Transverse colon (tissue), 4 donors: ENCODE data around the gene CYP4Z1. TPM values are rescaled to one million over a fixed set of nuclear protein-coding genes. Genes with fewer than 3 reads are reported as not detected.

Experiments
- DNase-seq: peaks from one replicate; pipeline ENCODE4 v3.0.0-alpha.2; 2019
- H3K27ac ChIP-seq, 4 donors: fragments of 200-600 bp; sonication (generic); 2 replicates each; pipeline ENCODE4 v1.5.1; 2016 to 2018; ENCODE audit warnings: inconsistent platforms in 4 of 4
- H3K27me3 ChIP-seq: fragments of 200-600 bp; sonication (generic); 2 replicates; pipeline ENCODE4 v1.5.1; 2017; ENCODE audit warnings: inconsistent platforms
- H3K36me3 ChIP-seq, 4 donors: fragments of 200-600 bp; sonication (generic); 2 replicates each; pipeline ENCODE4 v1.5.1; 2017 to 2019; ENCODE audit warnings: inconsistent platforms in 4 of 4
- H3K4me1 ChIP-seq, 4 donors: fragments of 200-600 bp; sonication (generic); 2 replicates each; pipeline ENCODE4 v1.5.1; 2017 to 2020; ENCODE audit warnings: inconsistent platforms in 4 of 4
- H3K4me3 ChIP-seq, 4 donors: fragments of 200-600 bp; sonication (generic); 1 replicate in 1 of 4; 2 replicates in 3 of 4; pipeline versions ENCODE4 v1.5.1 to v1.6.1; 2017 to 2019; ENCODE audit warnings: inconsistent platforms in 4 of 4
- H3K9me3 ChIP-seq, 2 donors: fragments of 200-600 bp; sonication (generic); 2 replicates each; pipeline ENCODE4 v1.5.1; 2017 to 2019; ENCODE audit warnings: inconsistent platforms in 2 of 2
- EP300 ChIP-seq: sonication (generic); formaldehyde crosslinking; IDR thresholded peaks from one replicate; pipeline ENCODE4 v1.6.1; 2017; ENCODE audit warnings: antibody characterized with exemption, low read depth
- POLR2A ChIP-seq: fragments of 450-650 bp; IDR thresholded peaks from one replicate; pipeline ENCODE4 v1.6.1; 2016; ENCODE audit warnings: antibody characterized with exemption, mild to moderate bottlenecking, moderate library complexity
- POLR2AphosphoS5 ChIP-seq, 3 donors: sonication (generic); formaldehyde crosslinking; IDR thresholded peaks; one replicate each; pipeline ENCODE4 v1.6.1; 2016; ENCODE audit warnings: antibody characterized with exemption in 3 of 3
- WGBS, 2 donors: methylation state at CpG; one replicate each; pipeline ENCODE4 v1.1.5; 2018; ENCODE audit warnings: low coverage in 1 of 2; 5-methylcytosine and 5-hydroxymethylcytosine counted together
- in situ Hi-C, 4 donors: fragments of 200-750 bp; cut with MboI; loops; one replicate each; pipeline versions ENCODE4 v1.15.0 to v1.15.1; 2017; ENCODE audit warnings: low sequenced_read_pairs in 3 of 4, low pct_ligation_motif_present in 1 of 4, low pct_unique_long_range_greater_than_20kb in 1 of 4
- intact Hi-C: fragments of 100-400 bp; cut with DNase I; formaldehyde crosslinking; loops from one replicate; pipeline ENCODE4 v1.15.1; 2023; ENCODE audit warnings: low total_unique reads
- total RNA-seq, 4 donors: library from RNA; depleted of rRNA; stranded (reverse); fragments of >200 nt; gene quantifications; one replicate each; pipeline ENCODE4 v1.1.0, GENCODE V29; 2016
- TF ChIP-seq, protein P1 (sequence below), 5 experiments: fragments of 200-600 bp in 3 of 5; fragments of 450-650 bp in 2 of 5; sonication (generic) in 3 of 5; IDR thresholded peaks; 1 replicate in 2 of 5; 2 replicates in 3 of 5; pipeline ENCODE4 v1.5.1; 2016 to 2017; ENCODE audit warnings: antibody characterized with exemption in 5 of 5, inconsistent platforms in 3 of 5, mild to moderate bottlenecking in 2 of 5, moderate library complexity in 1 of 5

CYP4Z1 gene, protein sequence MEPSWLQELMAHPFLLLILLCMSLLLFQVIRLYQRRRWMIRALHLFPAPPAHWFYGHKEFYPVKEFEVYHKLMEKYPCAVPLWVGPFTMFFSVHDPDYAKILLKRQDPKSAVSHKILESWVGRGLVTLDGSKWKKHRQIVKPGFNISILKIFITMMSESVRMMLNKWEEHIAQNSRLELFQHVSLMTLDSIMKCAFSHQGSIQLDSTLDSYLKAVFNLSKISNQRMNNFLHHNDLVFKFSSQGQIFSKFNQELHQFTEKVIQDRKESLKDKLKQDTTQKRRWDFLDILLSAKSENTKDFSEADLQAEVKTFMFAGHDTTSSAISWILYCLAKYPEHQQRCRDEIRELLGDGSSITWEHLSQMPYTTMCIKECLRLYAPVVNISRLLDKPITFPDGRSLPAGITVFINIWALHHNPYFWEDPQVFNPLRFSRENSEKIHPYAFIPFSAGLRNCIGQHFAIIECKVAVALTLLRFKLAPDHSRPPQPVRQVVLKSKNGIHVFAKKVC
- 1 to 10 TPM in 1 of 4 donors, under 1 TPM in 1, not detected in 2; 1.00 to 1.9 TPM for total RNA-seq

DNA sequence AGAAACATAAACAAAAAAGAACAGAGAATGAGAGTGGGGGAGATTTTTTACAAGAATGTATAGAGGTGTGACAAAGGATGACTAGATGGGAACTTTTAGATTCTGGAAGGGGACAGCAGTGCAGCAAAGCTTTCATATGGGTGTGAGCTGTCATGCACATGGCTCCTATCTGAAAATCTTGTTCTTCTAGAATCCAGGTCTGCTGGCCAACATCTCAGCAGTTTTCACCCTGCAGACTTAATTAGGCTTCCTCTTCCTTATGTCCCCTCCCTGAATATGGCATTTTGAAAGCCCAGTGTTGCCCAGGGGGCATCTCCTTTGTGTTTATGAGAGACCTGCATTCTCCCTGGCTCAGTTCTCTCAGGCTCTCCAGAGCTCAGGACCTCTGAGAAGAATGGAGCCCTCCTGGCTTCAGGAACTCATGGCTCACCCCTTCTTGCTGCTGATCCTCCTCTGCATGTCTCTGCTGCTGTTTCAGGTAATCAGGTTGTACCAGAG, at the start of gene CYP4Z1:
CYP4Z1 (plus strand) TSS at position 135 of the 498 bp plus-strand sequence; CDS start at position 395, 260 bp downstream.
- in situ Hi-C loops, result no loop called here
- H3K27ac ChIP-seq, result no peak within 1 kb of the TSS
- H3K27me3 ChIP-seq, result no peaks in the 10 kb centered on the region
- no peaks in the 10 kb centered on the region for H3K9me3 ChIP-seq
- intact Hi-C loops, result no loop called here
- H3K4me1 ChIP-seq, result no peaks in the 10 kb centered on the region
- DNase-seq, result no peak
- H3K36me3 ChIP-seq, result no peaks in the 10 kb centered on the region
- TF ChIP-seq, protein P1, sequence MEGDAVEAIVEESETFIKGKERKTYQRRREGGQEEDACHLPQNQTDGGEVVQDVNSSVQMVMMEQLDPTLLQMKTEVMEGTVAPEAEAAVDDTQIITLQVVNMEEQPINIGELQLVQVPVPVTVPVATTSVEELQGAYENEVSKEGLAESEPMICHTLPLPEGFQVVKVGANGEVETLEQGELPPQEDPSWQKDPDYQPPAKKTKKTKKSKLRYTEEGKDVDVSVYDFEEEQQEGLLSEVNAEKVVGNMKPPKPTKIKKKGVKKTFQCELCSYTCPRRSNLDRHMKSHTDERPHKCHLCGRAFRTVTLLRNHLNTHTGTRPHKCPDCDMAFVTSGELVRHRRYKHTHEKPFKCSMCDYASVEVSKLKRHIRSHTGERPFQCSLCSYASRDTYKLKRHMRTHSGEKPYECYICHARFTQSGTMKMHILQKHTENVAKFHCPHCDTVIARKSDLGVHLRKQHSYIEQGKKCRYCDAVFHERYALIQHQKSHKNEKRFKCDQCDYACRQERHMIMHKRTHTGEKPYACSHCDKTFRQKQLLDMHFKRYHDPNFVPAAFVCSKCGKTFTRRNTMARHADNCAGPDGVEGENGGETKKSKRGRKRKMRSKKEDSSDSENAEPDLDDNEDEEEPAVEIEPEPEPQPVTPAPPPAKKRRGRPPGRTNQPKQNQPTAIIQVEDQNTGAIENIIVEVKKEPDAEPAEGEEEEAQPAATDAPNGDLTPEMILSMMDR (IDR thresholded peaks at IDR 0.05), result no peak
- no peak for TF ChIP-seq POLR2A
- TF ChIP-seq POLR2AphosphoS5 (IDR thresholded peaks at IDR 0.05), result no peak
- no peak for TF ChIP-seq EP300
- no peak within 1 kb of the TSS for H3K4me3 ChIP-seq

DNA sequence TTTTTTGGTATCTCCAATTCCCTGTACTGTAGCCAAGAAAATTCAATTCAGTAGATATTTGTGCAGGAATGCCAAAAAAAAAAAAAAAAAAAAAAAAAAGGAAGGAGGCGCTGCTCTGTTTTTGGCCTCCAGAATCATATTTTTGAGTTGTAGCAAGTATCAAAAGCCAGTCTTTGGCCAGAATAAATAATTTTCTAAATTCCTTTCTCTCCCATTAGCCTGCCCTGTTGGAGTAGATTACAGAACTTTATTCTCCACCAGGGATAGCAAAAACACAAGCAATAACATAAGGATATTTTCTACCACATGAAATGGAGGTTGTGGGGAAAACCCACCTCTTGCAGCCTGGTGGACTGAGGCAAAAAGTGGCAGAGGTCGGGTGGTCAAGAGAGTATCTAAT, 46.0 kb upstream of the CYP4Z1 start:
- in situ Hi-C loops, result no loop called here
- 38 to 76% methylated on average over 1 to 2 of the region's 2 CpGs for WGBS, 2 donors
- H3K4me1 ChIP-seq, result peaks cover 0 to 10% (median 0%) of the 10 kb centered on the region in 4 donors

DNA sequence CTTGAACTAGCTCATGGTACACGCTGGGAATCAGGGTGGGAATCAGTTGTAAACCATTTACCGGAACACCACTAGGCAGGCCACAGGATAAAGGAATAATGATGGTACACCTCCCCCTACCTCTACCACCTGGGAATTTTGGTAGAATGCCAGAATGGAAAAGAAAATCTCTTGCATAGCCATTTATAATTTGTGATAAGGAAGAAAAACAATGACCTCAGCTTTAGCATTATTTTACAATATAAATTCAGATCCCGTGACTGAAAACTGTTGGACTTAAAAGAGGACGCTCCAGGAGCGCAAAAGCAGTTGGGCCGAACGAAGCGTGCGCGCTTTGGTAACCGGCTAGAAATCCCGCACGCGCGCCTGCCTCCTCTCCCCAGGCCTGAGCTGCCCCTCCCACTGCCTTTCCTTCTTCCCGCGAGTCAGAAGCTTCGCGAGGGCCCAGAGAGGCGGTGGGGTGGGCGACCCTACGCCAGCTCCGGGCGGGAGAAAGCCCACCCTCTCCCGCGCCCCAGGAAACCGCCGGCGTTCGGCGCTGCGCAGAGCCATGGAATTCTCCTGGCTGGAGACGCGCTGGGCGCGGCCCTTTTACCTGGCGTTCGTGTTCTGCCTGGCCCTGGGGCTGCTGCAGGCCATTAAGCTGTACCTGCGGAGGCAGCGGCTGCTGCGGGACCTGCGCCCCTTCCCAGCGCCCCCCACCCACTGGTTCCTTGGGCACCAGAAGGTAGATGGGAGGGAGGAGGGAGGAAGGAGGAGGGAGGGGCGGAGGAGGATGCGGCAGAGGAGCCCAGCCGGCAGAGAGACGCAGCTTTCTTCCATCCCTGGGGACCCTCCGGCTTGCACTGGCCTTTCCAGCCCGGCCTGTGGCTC, 43.5 kb upstream of the CYP4Z1 start, which contains the start of gene CYP4X1:
CYP4X1 (plus strand) TSS at position 402 of the 873 bp plus-strand sequence; CDS start at position 551, 149 bp downstream.
- no peaks in the 10 kb centered on the region for H3K36me3 ChIP-seq
- H3K27me3 ChIP-seq, result peaks cover 31% of the 10 kb centered on the region
- in situ Hi-C loops (no loop called here), intact Hi-C loops (no loop called here)
- no peak within 1 kb of the TSS for H3K27ac ChIP-seq
- H3K4me1 ChIP-seq, result peaks cover 0 to 10% (median 0%) of the 10 kb centered on the region in 4 donors
- H3K9me3 ChIP-seq, result no peaks in the 10 kb centered on the region
- DNase-seq, result peak; percentile 14
- TF ChIP-seq EP300, result no peak
- TF ChIP-seq POLR2A, result no peak
- TF ChIP-seq, protein P1 (IDR thresholded peaks at IDR 0.05), result no peak
- no peak for TF ChIP-seq POLR2AphosphoS5 (IDR thresholded peaks at IDR 0.05)
- 0 to 6% methylated on average over 3 to 49 of the region's 49 CpGs for WGBS, 2 donors
- H3K4me3 ChIP-seq, result peak within 1 kb of the TSS in 2 of 4 donors; percentile 21 to 44

More for the DNA sequence above, 46.0 kb upstream of the CYP4Z1 start:
- no peak for DNase-seq
- Histone ChIP-seq H3K9me3 (no peaks in the 10 kb centered on the region), H3K27ac (no peak overlapping the region), H3K36me3 (no peaks in the 10 kb centered on the region), H3K4me3 (no peak overlapping the region), H3K27me3 (peaks cover 31% of the 10 kb centered on the region)
- TF ChIP-seq POLR2AphosphoS5 (IDR thresholded peaks at IDR 0.05) (no peak), POLR2A (no peak), EP300 (no peak)
- TF ChIP-seq, protein P1 (IDR thresholded peaks at IDR 0.05), result no peak
- intact Hi-C loops, result no loop called here
